ENCODE data around the gene EXOC6.

EXOC6 gene

GRCh38 chr10:92929896-92930295 is 81.6 kb downstream of the EXOC6 start (continued):
- TF ChIP-seq PATZ1 (CRISPR knock-in tag; IDR thresholded peaks at IDR 0.05; ENCODE audit: borderline replicate concordance), result no peak
- no peak for TF ChIP-seq SNAI2 (CRISPR knock-in tag; IDR thresholded peaks at IDR 0.05)
- no peak for TF ChIP-seq ESRRG (CRISPR knock-in tag; IDR thresholded peaks at IDR 0.05)

GRCh38 chr10:92931597-92931996 is 83.3 kb downstream of the EXOC6 start:
- no peak for ATAC-seq
- TF ChIP-seq ZFP3 (CRISPR knock-in tag; IDR thresholded peaks at IDR 0.05) (no peak), PATZ1 (CRISPR knock-in tag; IDR thresholded peaks at IDR 0.05; ENCODE audit: borderline replicate concordance) (no peak), POU6F1 (CRISPR knock-in tag; IDR thresholded peaks at IDR 0.05; ENCODE audit: borderline replicate concordance, low read depth) (no peak), TSHZ2 (CRISPR knock-in tag; IDR thresholded peaks at IDR 0.05) (no peak), GLIS3 (CRISPR knock-in tag; IDR thresholded peaks at IDR 0.05) (no peak), ZFP30 (CRISPR knock-in tag; IDR thresholded peaks at IDR 0.05) (no peak), ARNTL (CRISPR knock-in tag; IDR thresholded peaks at IDR 0.05; ENCODE audit: borderline replicate concordance, low read depth) (no peak), PPARA (CRISPR knock-in tag; IDR thresholded peaks at IDR 0.05; ENCODE audit: borderline replicate concordance) (no peak), TOX (CRISPR knock-in tag; IDR thresholded peaks at IDR 0.05; ENCODE audit: borderline replicate concordance) (no peak), ZNF70 (CRISPR knock-in tag; IDR thresholded peaks at IDR 0.05) (no peak), OSR1 (CRISPR knock-in tag; IDR thresholded peaks at IDR 0.05) (no peak), ZC3H10 (CRISPR knock-in tag; IDR thresholded peaks at IDR 0.05) (no peak), ISL1 (CRISPR knock-in tag; IDR thresholded peaks at IDR 0.05) (no peak), CSDC2 (CRISPR knock-in tag; IDR thresholded peaks at IDR 0.05) (no peak), CREB5 (CRISPR knock-in tag; IDR thresholded peaks at IDR 0.05; ENCODE audit: low read depth) (no peak)

GRCh38 chr10:92937876-92938275 is 89.6 kb downstream of the EXOC6 start:
- TF ChIP-seq RARB (CRISPR knock-in tag; IDR thresholded peaks at IDR 0.05), result no peak
- TF ChIP-seq CSRNP3 (CRISPR knock-in tag; IDR thresholded peaks at IDR 0.05), result no peak
- no peak for TF ChIP-seq SNAI2 (CRISPR knock-in tag; IDR thresholded peaks at IDR 0.05)
- TF ChIP-seq PPARA (CRISPR knock-in tag; IDR thresholded peaks at IDR 0.05; ENCODE audit: borderline replicate concordance), result no peak
- ATAC-seq, result no peak

Data from SK-N-SH treated with all-trans-retinoic acid at 6 μM for 48 hours (cell line).